Thyroid gland (tissue), 4 donors: ENCODE measurements around the gene ARL14EP.

Experiments used
- POLR2A ChIP-seq, 2 donors: fragments of 450-650 bp; IDR thresholded peaks; one replicate each; pipeline ENCODE4 v1.6.1; 2017; ENCODE audit warnings: antibody characterized with exemption in 2 of 2, mild to moderate bottlenecking in 2 of 2, moderate library complexity in 1 of 2
- TF ChIP-seq, protein P1 (sequence below), 6 experiments: fragments of 200-600 bp in 3 of 6; fragments of 450-650 bp in 3 of 6; sonication (generic) in 3 of 6; IDR thresholded peaks; one replicate each; pipeline ENCODE4 v1.5.1; 2016 to 2019; ENCODE audit warnings: antibody characterized with exemption in 6 of 6, mild to moderate bottlenecking in 2 of 6, inconsistent platforms in 1 of 6, moderate library complexity in 1 of 6

DNA sequence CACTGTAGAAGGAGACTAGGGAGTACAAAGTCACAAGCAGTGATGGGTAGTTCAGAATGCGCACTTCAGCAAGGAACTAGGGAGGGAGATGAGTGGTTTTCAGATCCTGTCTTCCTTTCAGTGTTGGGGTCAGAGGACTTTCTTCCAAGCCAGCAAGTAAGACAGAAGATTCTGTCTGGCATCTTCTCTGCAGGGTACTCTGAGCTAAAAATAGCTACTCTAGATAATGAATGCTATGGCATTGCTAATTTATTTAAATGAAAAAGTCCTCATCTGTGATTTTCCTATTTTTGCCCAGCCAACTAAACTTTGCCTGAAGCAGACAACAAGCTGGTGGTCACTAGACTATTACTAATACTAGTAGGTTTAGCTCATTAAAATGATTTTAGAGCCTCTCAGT is 18.3 kb upstream of the ARL14EP start:
- TF ChIP-seq, protein P1, sequence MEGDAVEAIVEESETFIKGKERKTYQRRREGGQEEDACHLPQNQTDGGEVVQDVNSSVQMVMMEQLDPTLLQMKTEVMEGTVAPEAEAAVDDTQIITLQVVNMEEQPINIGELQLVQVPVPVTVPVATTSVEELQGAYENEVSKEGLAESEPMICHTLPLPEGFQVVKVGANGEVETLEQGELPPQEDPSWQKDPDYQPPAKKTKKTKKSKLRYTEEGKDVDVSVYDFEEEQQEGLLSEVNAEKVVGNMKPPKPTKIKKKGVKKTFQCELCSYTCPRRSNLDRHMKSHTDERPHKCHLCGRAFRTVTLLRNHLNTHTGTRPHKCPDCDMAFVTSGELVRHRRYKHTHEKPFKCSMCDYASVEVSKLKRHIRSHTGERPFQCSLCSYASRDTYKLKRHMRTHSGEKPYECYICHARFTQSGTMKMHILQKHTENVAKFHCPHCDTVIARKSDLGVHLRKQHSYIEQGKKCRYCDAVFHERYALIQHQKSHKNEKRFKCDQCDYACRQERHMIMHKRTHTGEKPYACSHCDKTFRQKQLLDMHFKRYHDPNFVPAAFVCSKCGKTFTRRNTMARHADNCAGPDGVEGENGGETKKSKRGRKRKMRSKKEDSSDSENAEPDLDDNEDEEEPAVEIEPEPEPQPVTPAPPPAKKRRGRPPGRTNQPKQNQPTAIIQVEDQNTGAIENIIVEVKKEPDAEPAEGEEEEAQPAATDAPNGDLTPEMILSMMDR (IDR thresholded peaks at IDR 0.05), result no peak
- no peak for TF ChIP-seq POLR2A (IDR thresholded peaks at IDR 0.05)
